GM23338 (cell line): Measurements from ENCODE around the gene ALS2. TPM values are rescaled to one million over a fixed set of nuclear protein-coding genes. Genes with fewer than 3 reads are reported as not detected.
A peak's percentile ranks its signal among the peaks of the same experiment; 100 is the strongest.

ENCODE experiments used
- ATAC-seq: fragments of 200-7000 bp; cut with Tn5 transposase; 3 replicates; pipeline ENCODE4 v1.9.1; 2020
- DNase-seq: peaks from one replicate; pipeline ENCODE4 v3.0.0-alpha.2; 2015; ENCODE audit warnings: low spot score
- H2AFZ ChIP-seq: fragments of 200-600 bp; sonication (generic); 2 replicates; pipeline ENCODE4 v1.8.0; 2016; ENCODE audit warnings: antibody characterized with exemption, mild to moderate bottlenecking, moderate library complexity
- H3F3A ChIP-seq: fragments of 200-600 bp; sonication (generic); replicated peaks from 2 replicates; pipeline ENCODE4 v1.8.0; 2017; ENCODE audit warnings: antibody characterized with exemption, mixed run types, low read depth
- H3K27ac ChIP-seq: fragments of 200-600 bp; sonication (generic); 2 replicates; pipeline ENCODE4 v1.6.1; 2016; ENCODE audit warnings: low read depth
- H3K27me3 ChIP-seq: fragments of 200-600 bp; sonication (generic); 2 replicates; pipeline ENCODE4 v1.8.0; 2016; ENCODE audit warnings: mild to moderate bottlenecking, mixed run types, moderate library complexity; ENCODE audit not compliant: insufficient read depth
- H3K36me3 ChIP-seq: fragments of 200-600 bp; sonication (generic); 2 replicates; pipeline ENCODE4 v1.8.0; 2016; ENCODE audit warnings: mild to moderate bottlenecking; ENCODE audit not compliant: insufficient read depth
- H3K4me1 ChIP-seq: fragments of 200-600 bp; sonication (generic); 2 replicates; pipeline ENCODE4 v1.8.0; 2016; ENCODE audit warnings: mild to moderate bottlenecking, moderate library complexity; ENCODE audit not compliant: insufficient read depth
- H3K4me2 ChIP-seq: fragments of 200-600 bp; sonication (generic); 2 replicates; pipeline ENCODE4 v1.7.1; 2017; ENCODE audit warnings: mixed run types
- H3K4me3 ChIP-seq: fragments of 200-600 bp; sonication (generic); 2 replicates; pipeline ENCODE4 v1.6.1; 2016; ENCODE audit warnings: mixed run types
- H3K79me2 ChIP-seq: fragments of 200-600 bp; sonication (generic); replicated peaks from 2 replicates; pipeline ENCODE4 v1.8.0; 2017; ENCODE audit warnings: mild to moderate bottlenecking; ENCODE audit not compliant: insufficient read depth
- H3K9me2 ChIP-seq: fragments of 200-600 bp; sonication (generic); 2 replicates; pipeline ENCODE4 v1.8.0; 2017; ENCODE audit not compliant: insufficient read depth
- H4K20me1 ChIP-seq: fragments of 200-600 bp; sonication (generic); replicated peaks from 2 replicates; pipeline ENCODE4 v1.8.0; 2017; ENCODE audit warnings: mild to moderate bottlenecking; ENCODE audit not compliant: insufficient read depth
- H3K27ac Mint-ChIP-seq: 2 replicates; pipeline ENCODE4 v1.8.0; 2020; ENCODE audit warnings: inconsistent platforms, mild to moderate bottlenecking, moderate library complexity, mixed read lengths
- H3K27me3 Mint-ChIP-seq: 3 replicates; pipeline ENCODE4 v1.8.0; 2022; ENCODE audit warnings: low read depth, mild to moderate bottlenecking, moderate library complexity, mixed read lengths, inconsistent platforms; ENCODE audit not compliant: insufficient read depth, poor library complexity
- H3K36me3 Mint-ChIP-seq: 3 replicates; pipeline ENCODE4 v1.8.0; 2021; ENCODE audit warnings: low read depth, mild to moderate bottlenecking, inconsistent platforms, moderate library complexity, mixed read lengths
- H3K4me1 Mint-ChIP-seq: 3 replicates; pipeline ENCODE4 v1.8.0; 2020; ENCODE audit warnings: mild to moderate bottlenecking, inconsistent platforms, mixed read lengths
- H3K4me3 Mint-ChIP-seq: 3 replicates; pipeline ENCODE4 v1.8.0; 2021; ENCODE audit warnings: moderate library complexity, mild to moderate bottlenecking, inconsistent platforms, mixed read lengths
- H3K9me3 Mint-ChIP-seq: 3 replicates; pipeline ENCODE4 v1.8.0; 2020; ENCODE audit warnings: moderate library complexity, mild to moderate bottlenecking, inconsistent platforms, mixed read lengths
- CREB1 ChIP-seq: fragments of 250-450 bp; sonication (Bioruptor Pico); IDR thresholded peaks from 2 replicates; pipeline ENCODE4 v1.5.0; 2020; ENCODE audit warnings: low read depth, mild to moderate bottlenecking, moderate library complexity
- CTCF ChIP-seq, 2 experiments: fragments of 200-600 bp in 1 of 2; sonication (generic) in 1 of 2; conservative IDR thresholded peaks; 2 replicates each; pipeline versions ENCODE4 v1.5.1 to v1.6.1; 2016 to 2017; ENCODE audit warnings: antibody characterized with exemption in 2 of 2, low read depth in 2 of 2, mild to moderate bottlenecking in 2 of 2, moderate library complexity in 1 of 2
- ETS1 ChIP-seq: IDR thresholded peaks from 2 replicates; pipeline ENCODE4 v1.6.1; 2016; ENCODE audit warnings: antibody characterized with exemption
- JUNB ChIP-seq: IDR thresholded peaks from one replicate; pipeline ENCODE4 v1.6.1; 2016; ENCODE audit warnings: antibody characterized with exemption; ENCODE audit not compliant: unreplicated experiment
- POLR2AphosphoS5 ChIP-seq: IDR thresholded peaks from 2 replicates; pipeline ENCODE4 v1.6.1; 2016; ENCODE audit warnings: antibody characterized with exemption, low read depth
- REST ChIP-seq: IDR thresholded peaks from one replicate; pipeline ENCODE4 v1.6.1; 2018; ENCODE audit warnings: antibody characterized with exemption; ENCODE audit not compliant: unreplicated experiment
- ZNF462 ChIP-seq: fragments of 250-450 bp; sonication (Bioruptor Pico); IDR thresholded peaks from 2 replicates; pipeline ENCODE4 v1.5.0; 2020; ENCODE audit warnings: mild to moderate bottlenecking, moderate library complexity
- polyA plus RNA-seq: library from polyadenylated mRNA; unstranded; fragments of >200 nt; fragmentation: Nextera tagmentation; extraction: Ambion mirVana; gene quantifications from 2 replicates; pipeline ENCODE4 v1.2.1, GENCODE V29; 2016
- total RNA-seq: library from RNA; depleted of rRNA; stranded (reverse); fragments of >200 nt; shearing (Covaris generic); gene quantifications from 2 replicates; pipeline ENCODE4 v1.2.3, GENCODE V29; 2014

Gene ALS2
- total and polyA plus RNA-seq, 2 experiments from 2014 or later: 9.6 to 43.3 TPM

- Mint-ChIP-seq H3K4me1 (peaks cover 27% of the 10 kb centered on the region), H3K27ac (peak overlapping the region; percentile 96), H3K36me3 (no peaks in the 10 kb centered on the region), H3K9me3 (no peaks in the 10 kb centered on the region), H3K27me3 (no peaks in the 10 kb centered on the region), H3K4me3 (peak overlapping the region; percentile 84)
- H3K4me2 ChIP-seq: peak overlapping the region; percentile 95
- H4K20me1 ChIP-seq: no peaks in the 10 kb centered on the region
- H3K27ac ChIP-seq: peak overlapping the region; percentile 96
- H3F3A ChIP-seq: peaks cover 5% of the 10 kb centered on the region; the same call in 1 of the 2 replicates
- ATAC-seq (no peak; the same call in 2 of the 3 replicates), DNase-seq (peak; percentile 25)
- no peaks in the 10 kb centered on the region for H3K9me2 ChIP-seq
- TF ChIP-seq POLR2AphosphoS5: peak; percentile 40
- TF ChIP-seq REST: no peak
- TF ChIP-seq CREB1 (CRISPR knock-in tag): 0 out of 2 replicates have a peak, but pooled peaks have one; percentile 13
- peaks cover 18% of the 10 kb centered on the region for H3K4me1 ChIP-seq
- no peaks in the 10 kb centered on the region for H3K27me3 ChIP-seq
- peaks cover 37% of the 10 kb centered on the region for H3K79me2 ChIP-seq
- peak overlapping the region; percentile 96 for H2AFZ ChIP-seq
- H3K4me3 ChIP-seq: peak overlapping the region; percentile 94
- H3K36me3 ChIP-seq: no peaks in the 10 kb centered on the region
Measured at GRCh38 chr2:201781557-201782051, 871 bp upstream of the ALS2 start.

- Histone ChIP-seq H3K27ac (peak overlapping the region; percentile 96), H3K27me3 (no peaks in the 10 kb centered on the region), H3F3A (peaks cover 5% of the 10 kb centered on the region; the same call in 1 of the 2 replicates), H3K4me2 (peak overlapping the region; percentile 95), H2AFZ (peak overlapping the region; percentile 96), H3K9me2 (no peaks in the 10 kb centered on the region), H3K79me2 (peaks cover 52% of the 10 kb centered on the region), H3K4me1 (peaks cover 23% of the 10 kb centered on the region), H3K36me3 (no peaks in the 10 kb centered on the region), H4K20me1 (0 out of 2 replicates have a peak, but pooled peaks cover 2% of the 10 kb centered on the region), H3K4me3 (peak overlapping the region; percentile 94)
- no peaks in the 10 kb centered on the region for H3K36me3 Mint-ChIP-seq
- ATAC-seq (peak; percentile 7), DNase-seq (peak; percentile 23)
- peak overlapping the region; percentile 84 for H3K4me3 Mint-ChIP-seq
- peak overlapping the region; percentile 96 for H3K27ac Mint-ChIP-seq
- no peaks in the 10 kb centered on the region for H3K27me3 Mint-ChIP-seq
- peaks cover 30% of the 10 kb centered on the region for H3K4me1 Mint-ChIP-seq
- H3K9me3 Mint-ChIP-seq: no peaks in the 10 kb centered on the region
- TF ChIP-seq JUNB (no peak), CTCF (conservative IDR thresholded peaks at IDR 0.05; ENCODE audit: low read depth in 2 of 2) (no peak), CREB1 (CRISPR knock-in tag) (no peak), ZNF462 (CRISPR knock-in tag) (no peak), ETS1 (no peak)
Measured at GRCh38 chr2:201779901-201780673, 646 bp downstream of the ALS2 start.
